ENCODE data around the gene VWDE. TPM values are rescaled to one million over a fixed set of nuclear protein-coding genes. Genes with fewer than 3 reads are reported as not detected.

Gene VWDE
- total RNA-seq, 1 donor, result 1.6 TPM

DNA sequence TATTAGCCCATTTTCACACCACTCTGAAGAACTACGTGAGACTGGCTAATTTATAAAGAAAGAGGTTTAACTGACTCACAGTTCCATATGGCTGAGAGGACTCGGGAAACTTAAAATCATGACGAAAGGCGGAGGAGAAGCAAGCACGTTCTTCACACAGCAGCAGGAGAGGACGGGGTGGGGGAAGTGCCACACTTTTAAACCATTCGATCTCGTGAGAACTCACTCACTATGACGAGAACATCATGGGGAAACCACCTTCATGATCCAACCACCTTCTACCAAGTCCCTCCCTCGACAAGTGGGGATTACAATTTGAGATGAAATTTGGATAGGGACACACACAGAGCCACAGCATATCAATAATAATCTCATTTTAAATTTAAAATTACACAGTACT, 80.2 kb downstream of the VWDE start:
- H3K27me3 ChIP-seq (ENCODE audit: insufficient read depth, low read length), result no peaks in the 10 kb centered on the region
- H3K9me3 ChIP-seq (ENCODE audit: low read depth, low read length), result no peaks in the 10 kb centered on the region
- H3K4me3 ChIP-seq (ENCODE audit: low read length), result no peak overlapping the region
- no peaks in the 10 kb centered on the region for H3K4me1 ChIP-seq (ENCODE audit: insufficient read depth, low read length)

DNA sequence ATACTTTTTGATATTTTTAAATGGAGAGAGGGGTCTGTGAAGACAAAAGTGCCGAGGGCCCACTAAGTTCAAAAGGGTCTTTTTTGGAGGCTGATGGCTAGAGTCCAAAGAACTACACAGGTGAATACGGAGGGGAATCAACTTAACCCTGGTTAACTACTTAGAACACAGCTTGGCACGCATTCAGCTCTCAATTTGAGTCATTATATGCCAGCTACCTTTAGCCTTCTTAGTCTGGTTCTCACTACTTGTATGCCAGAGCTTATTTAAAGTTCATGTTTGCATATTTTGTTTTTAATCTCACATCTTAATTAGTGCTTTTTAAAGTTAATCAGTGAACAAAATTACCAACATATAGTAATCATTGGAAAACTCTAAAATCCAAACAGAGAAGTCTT, 80.8 kb downstream of the VWDE start:
- H3K9me3 ChIP-seq (ENCODE audit: low read depth, low read length), result no peaks in the 10 kb centered on the region
- H3K27me3 ChIP-seq (ENCODE audit: insufficient read depth, low read length), result no peaks in the 10 kb centered on the region
- H3K4me3 ChIP-seq (ENCODE audit: low read length), result no peak overlapping the region
- H3K4me1 ChIP-seq (ENCODE audit: insufficient read depth, low read length), result no peaks in the 10 kb centered on the region

DNA sequence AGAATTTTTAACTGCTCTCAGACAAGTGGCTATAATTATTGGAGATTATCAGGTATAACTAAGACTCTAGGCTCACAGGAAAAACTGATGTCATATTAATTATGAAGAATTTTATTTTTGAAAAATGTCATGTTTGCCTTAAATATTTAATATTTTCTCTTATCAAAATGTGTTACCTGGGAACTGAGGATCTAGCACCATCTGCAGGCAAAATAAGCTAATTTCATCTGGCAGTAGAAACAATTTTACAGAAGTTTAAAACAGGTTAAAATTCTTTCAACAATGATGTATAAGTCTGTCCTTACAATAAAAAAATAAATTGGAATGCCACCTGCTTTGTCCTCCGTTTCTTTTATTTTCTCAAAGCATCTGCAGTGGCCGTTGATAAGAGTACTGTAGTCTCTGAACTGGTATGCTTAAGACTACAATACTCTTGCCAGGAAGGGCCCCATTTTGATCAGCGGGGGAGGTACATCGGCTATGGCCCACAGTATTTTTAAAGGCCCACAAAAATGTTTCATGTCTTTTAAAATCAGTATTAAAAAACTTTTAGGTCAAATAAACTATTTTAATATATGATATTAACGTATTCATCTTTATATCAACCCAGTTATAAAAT, 81.3 kb downstream of the VWDE start:
- Histone ChIP-seq H3K27me3 (ENCODE audit: insufficient read depth, low read length) (no peaks in the 10 kb centered on the region), H3K4me3 (ENCODE audit: low read length) (no peak overlapping the region), H3K4me1 (ENCODE audit: insufficient read depth, low read length) (no peaks in the 10 kb centered on the region), H3K9me3 (ENCODE audit: low read depth, low read length) (no peaks in the 10 kb centered on the region)

DNA sequence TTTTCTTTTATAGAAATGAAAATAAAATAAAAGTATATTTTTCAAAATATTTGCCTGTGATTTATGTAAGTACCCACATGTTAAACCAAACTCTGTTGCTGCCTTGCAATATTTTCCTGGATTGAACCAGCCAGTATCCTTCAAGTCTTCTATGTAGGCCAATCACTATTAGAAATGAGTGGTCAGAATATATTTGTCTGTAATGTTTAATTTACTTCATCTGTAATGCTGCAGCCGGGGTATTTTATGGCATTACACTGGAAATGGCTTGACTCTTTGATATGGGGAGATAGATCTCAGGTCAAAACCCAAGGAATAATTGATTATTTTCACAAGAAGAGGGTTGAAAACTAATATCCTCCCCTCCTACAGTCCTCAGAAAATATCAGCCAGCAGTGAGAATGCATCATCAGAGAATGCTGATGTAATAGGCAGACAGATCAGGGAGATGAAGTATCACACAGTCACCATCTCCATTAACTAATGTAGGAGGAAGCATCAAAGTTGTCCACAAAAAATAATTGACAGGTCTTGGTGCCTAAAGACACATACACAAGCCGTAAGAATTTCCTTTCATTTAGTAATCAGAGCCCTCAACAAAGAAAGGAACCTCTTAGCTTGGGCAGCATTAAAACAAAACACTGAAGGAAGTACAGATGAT, 82.5 kb downstream of the VWDE start:
- no peaks in the 10 kb centered on the region for H3K9me3 ChIP-seq (ENCODE audit: low read depth, low read length)
- no peak overlapping the region for H3K4me3 ChIP-seq (ENCODE audit: low read length)
- H3K27me3 ChIP-seq (ENCODE audit: insufficient read depth, low read length), result no peaks in the 10 kb centered on the region
- no peaks in the 10 kb centered on the region for H3K4me1 ChIP-seq (ENCODE audit: insufficient read depth, low read length)

DNA sequence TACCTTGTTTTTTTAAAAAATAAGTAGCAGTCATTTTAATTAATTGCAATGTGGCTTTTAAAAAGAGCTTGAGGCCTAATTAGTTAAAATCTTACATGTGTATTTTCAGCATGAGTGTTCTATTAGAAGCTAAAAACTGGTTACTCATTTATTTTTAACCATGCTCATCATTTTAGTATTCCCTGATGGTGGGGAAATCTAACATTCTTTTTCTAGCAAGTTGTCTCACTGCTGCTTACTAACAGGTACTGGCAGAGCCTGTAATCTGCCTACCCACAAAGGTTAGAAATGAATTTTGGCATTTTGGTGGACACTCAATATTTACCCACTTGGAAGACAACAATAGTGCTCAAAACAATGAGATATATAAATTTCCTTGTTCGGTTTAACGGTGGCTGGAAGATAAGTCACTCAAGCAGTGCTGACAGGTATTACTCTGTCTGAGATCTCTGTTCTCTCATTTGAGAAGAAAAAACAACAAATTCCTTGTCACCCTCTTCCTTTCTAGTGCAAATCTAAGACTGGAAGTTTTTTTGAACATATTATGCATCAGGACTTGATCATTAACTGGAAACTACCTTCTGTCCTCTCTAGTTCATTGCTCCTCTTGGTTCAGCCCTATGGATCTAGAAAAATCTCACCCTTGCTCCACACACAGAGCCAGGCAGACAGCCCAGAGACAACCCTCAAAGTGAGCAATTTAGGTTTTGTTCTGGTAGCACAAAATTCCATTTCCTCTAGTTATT, 83.3 kb downstream of the VWDE start:
- Histone ChIP-seq H3K4me3 (ENCODE audit: low read length) (no peak overlapping the region), H3K4me1 (ENCODE audit: insufficient read depth, low read length) (no peaks in the 10 kb centered on the region), H3K9me3 (ENCODE audit: low read depth, low read length) (no peaks in the 10 kb centered on the region), H3K27me3 (ENCODE audit: insufficient read depth, low read length) (no peaks in the 10 kb centered on the region)

DNA sequence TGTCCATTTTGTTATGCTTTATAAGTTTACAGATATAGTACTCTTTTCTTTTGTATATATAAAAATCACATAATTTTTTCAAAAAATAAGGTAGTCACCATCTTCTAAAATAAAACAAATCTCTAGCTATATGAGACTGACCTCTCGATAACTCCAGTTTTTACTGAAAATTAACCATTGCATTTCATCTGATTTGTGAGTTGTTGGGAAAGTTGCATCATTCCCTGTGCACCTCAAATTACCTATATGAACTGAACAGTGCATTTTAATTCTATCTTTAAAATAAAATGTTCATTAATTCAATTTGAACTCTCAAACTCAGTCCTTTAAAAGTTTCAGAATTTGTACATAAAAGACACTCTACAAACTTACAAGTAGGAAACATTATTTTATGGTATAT, 86.0 kb downstream of the VWDE start:
- no peaks in the 10 kb centered on the region for H3K4me1 ChIP-seq (ENCODE audit: insufficient read depth, low read length)
- H3K9me3 ChIP-seq (ENCODE audit: low read depth, low read length), result no peaks in the 10 kb centered on the region
- H3K27me3 ChIP-seq (ENCODE audit: insufficient read depth, low read length), result no peaks in the 10 kb centered on the region
- H3K4me3 ChIP-seq (ENCODE audit: low read length), result no peak overlapping the region

DNA sequence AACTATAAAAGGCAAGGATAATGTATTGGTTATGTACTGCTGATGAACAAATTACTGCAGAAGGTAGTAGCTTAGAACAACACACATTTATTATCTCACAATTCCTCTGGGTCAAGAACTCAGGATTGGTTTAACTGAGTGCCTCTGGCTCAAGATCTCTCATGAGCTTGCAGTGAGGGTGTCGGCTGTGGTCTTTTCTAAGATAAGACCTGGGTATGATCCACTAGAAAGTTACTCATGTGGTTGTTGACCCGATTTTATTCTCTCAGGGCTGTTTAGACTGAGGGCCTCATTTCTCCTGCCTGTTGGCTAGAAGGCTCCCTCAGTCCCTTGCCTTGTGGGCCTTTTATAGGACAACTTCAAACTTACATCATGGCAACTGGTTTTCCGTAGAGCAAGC, 86.7 kb downstream of the VWDE start:
- Histone ChIP-seq H3K4me3 (ENCODE audit: low read length) (no peak overlapping the region), H3K27me3 (ENCODE audit: insufficient read depth, low read length) (no peaks in the 10 kb centered on the region), H3K9me3 (ENCODE audit: low read depth, low read length) (no peaks in the 10 kb centered on the region)

DNA sequence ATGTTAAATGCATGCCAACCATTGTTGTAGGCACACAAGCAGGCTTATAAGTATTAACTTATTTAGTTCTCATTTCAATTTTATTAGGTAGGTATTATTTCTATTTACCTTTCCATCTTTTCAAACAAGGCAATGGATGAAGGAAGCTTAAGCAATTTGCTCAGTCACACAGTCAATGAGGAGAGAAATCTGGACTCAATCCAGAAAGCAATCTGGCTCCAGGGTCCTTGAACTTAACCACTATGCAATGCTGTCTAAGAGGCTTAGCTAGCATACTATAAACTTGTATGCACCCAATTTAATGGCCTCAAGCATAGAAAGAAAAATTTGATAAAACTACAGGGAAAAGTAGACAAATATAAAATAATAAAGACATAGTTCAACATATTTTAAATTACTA, 88.6 kb downstream of the VWDE start:
- H3K4me3 ChIP-seq (ENCODE audit: low read length), result no peak overlapping the region
- H3K27me3 ChIP-seq (ENCODE audit: insufficient read depth, low read length), result no peaks in the 10 kb centered on the region
- H3K9me3 ChIP-seq (ENCODE audit: low read depth, low read length), result no peaks in the 10 kb centered on the region
- no peaks in the 10 kb centered on the region for H3K4me1 ChIP-seq (ENCODE audit: insufficient read depth, low read length)

More for the DNA sequence above, 86.7 kb downstream of the VWDE start:
- H3K4me1 ChIP-seq (ENCODE audit: insufficient read depth, low read length), result no peaks in the 10 kb centered on the region

DNA sequence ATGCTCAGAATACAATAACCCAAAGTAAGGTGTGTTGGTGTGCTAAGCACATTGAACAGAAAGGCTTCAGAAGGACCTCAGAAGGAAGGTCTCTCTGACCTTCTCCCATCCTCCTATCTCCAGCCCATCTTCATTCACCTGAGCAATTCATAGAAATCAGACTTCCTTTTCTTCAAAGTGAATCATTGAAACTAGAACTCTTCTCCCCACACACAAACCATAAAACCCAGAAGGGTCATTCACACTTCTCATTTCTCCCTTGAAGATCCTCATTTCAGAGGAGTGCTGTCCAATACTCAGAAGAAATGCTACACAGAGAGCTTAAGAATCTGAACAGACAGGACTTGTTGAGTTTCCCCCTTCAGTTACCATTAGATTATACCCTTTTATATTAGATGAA, 89.5 kb downstream of the VWDE start:
- no peaks in the 10 kb centered on the region for H3K27me3 ChIP-seq (ENCODE audit: insufficient read depth, low read length)
- H3K4me1 ChIP-seq (ENCODE audit: insufficient read depth, low read length), result no peaks in the 10 kb centered on the region
- no peaks in the 10 kb centered on the region for H3K9me3 ChIP-seq (ENCODE audit: low read depth, low read length)
- no peak overlapping the region for H3K4me3 ChIP-seq (ENCODE audit: low read length)

DNA sequence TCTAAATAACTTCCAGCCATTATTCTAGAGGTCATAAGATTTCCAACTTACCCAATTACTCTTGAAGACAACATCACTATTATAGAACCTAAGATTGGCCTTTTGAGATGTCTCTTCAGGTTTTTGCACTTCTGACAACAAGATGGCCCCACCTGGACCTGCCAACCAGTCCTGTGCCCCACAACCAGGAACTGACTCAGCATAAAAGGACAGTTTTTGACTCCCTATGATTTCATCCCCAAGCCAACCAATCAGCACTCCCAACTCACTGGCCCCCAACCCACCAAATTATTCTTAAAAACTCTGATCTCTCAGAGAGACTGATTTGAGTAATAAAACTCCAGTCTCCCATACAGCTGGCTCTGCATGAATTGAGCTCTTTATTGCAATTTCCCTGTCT, 98.2 kb downstream of the VWDE start:
- Histone ChIP-seq H3K4me3 (ENCODE audit: low read length) (no peak overlapping the region), H3K27me3 (ENCODE audit: insufficient read depth, low read length) (no peaks in the 10 kb centered on the region), H3K9me3 (ENCODE audit: low read depth, low read length) (no peaks in the 10 kb centered on the region), H3K4me1 (ENCODE audit: insufficient read depth, low read length) (no peaks in the 10 kb centered on the region)

DNA sequence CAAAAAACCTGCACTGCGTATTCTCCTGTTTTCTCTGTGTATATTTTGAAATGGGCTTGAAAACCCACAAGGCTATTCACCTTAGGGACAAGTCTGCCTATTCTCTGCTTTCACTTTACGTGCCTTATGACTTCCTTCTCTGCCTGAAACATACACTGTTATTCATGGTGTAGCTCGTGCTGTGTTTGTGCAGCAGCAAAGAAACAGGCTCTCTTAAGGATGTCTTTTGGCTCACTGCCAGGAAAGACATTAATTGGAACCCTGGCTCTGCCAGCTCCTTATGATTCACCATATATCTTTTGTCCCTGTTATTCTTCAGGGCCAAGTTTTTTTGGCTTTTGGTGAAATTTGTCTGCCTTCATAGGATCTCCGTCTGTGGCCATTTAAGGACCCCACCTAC, 100.2 kb downstream of the VWDE start:
- Histone ChIP-seq H3K27me3 (ENCODE audit: insufficient read depth, low read length) (no peaks in the 10 kb centered on the region), H3K4me3 (ENCODE audit: low read length) (no peak overlapping the region), H3K4me1 (ENCODE audit: insufficient read depth, low read length) (no peaks in the 10 kb centered on the region), H3K9me3 (ENCODE audit: low read depth, low read length) (no peaks in the 10 kb centered on the region)

DNA sequence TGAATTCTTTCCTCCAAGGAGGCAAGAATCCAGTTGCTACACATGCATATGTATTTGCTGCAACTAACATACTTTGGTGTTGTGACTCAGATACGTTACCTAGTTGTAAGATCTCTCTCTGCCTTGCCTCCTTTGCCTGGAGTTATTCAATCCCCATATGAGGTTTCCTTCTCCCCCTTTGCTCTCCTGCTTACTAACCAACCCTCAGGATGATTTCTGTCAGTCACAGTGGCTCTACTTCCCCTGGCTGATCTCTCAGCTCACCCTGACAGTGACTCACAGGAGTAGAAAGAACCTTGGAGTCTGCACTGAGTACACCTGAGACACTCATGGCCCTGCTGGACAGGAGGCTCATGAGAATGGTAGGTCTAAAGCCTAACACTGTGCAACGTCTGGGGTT, 100.6 kb downstream of the VWDE start:
- Histone ChIP-seq H3K9me3 (ENCODE audit: low read depth, low read length) (no peaks in the 10 kb centered on the region), H3K27me3 (ENCODE audit: insufficient read depth, low read length) (no peaks in the 10 kb centered on the region), H3K4me3 (ENCODE audit: low read length) (no peak overlapping the region), H3K4me1 (ENCODE audit: insufficient read depth, low read length) (no peaks in the 10 kb centered on the region)

DNA sequence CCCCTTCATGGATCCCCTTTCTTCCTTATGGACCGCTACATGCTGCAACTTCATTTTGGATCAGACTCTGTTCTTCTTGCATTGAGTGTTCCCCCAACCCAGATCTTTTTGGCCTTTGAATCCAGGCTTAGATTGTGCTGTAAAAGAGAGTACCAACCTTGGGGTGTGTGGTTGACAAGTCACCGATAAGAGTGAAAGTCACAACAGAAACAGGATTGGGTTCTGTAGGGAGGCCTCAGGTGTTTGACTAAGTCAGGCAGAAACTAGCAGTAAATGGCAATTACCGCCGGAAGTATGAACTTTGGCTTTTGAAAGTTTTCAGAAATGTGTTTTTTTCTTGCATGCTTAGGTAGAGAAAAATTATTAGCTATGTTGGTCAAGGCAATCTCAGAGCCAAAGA, 103.2 kb downstream of the VWDE start:
- Histone ChIP-seq H3K4me1 (ENCODE audit: insufficient read depth, low read length) (no peaks in the 10 kb centered on the region), H3K4me3 (ENCODE audit: low read length) (no peak overlapping the region), H3K9me3 (ENCODE audit: low read depth, low read length) (no peaks in the 10 kb centered on the region), H3K27me3 (ENCODE audit: insufficient read depth, low read length) (no peaks in the 10 kb centered on the region)

DNA sequence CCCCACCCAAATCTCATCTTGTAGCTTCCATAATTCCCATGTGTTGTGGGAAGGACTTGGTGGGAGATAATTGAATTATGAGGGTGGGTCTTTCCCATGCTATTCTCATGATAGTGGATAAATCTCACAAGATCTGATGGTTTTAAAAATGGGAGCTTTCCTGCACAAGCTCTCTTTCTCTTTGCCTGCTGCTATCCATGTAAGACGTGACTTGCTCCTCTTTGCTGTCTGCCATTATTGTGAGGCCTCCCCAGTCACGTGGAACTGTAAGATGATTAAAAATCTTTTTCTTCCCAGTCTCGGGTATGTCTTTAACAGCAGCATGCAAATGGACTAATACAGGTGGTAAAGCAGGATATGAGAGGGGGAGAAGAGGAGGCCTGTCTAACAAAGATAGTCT, 104.3 kb downstream of the VWDE start:
- Histone ChIP-seq H3K27me3 (ENCODE audit: insufficient read depth, low read length) (no peaks in the 10 kb centered on the region), H3K4me1 (ENCODE audit: insufficient read depth, low read length) (no peaks in the 10 kb centered on the region), H3K9me3 (ENCODE audit: low read depth, low read length) (no peaks in the 10 kb centered on the region), H3K4me3 (ENCODE audit: low read length) (no peak overlapping the region)

DNA sequence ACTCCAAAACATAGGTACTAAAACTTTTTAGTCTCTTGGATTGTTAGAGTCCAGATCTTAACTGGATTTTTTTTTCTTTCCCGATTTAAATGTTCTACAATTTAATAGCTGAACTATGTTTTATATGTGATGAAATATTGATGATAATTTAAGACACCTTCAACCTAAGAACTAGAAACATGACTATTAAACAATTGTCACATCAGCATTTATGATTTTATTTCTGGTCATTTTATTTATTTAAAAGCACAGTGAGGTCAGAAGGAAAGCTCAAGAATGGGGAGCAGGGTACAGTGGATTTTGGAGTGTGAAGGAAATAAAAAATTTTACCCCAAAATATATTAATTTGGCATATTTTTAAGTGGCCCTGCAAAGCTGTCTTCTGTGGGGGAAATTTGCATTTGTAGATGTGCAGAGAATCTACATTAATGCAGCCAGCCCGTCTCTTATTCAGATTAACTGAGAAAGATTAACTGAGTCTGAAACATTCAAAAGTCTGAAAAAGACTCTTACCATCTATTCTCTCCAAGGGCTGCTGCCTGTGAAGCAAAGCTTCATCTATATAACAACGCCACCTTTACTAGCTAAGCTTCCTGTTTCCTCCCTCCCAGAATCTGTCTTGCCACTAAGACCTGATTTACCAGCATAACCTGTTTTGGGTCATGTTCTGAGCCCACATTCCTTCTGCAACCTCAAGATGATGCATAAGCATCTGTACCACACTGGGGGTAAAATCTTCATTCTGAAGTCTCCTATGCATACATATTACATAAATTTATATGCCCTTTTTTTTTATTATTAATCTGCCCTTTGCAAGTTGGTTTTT, 106.2 kb downstream of the VWDE start:
- Histone ChIP-seq H3K4me3 (ENCODE audit: low read length) (no peak overlapping the region), H3K27me3 (ENCODE audit: insufficient read depth, low read length) (no peaks in the 10 kb centered on the region), H3K9me3 (ENCODE audit: low read depth, low read length) (no peaks in the 10 kb centered on the region), H3K4me1 (ENCODE audit: insufficient read depth, low read length) (no peaks in the 10 kb centered on the region)

All from mononuclear cell (primary cell).